Esophagus muscularis mucosa (tissue), 4 donors: Measurements from ENCODE around the gene BCAS1. TPM values are rescaled to one million over a fixed set of nuclear protein-coding genes. Genes with fewer than 3 reads are reported as not detected.

Source experiments
- DNase-seq: peaks from one replicate; pipeline ENCODE4 v3.0.0-alpha.2; 2017; ENCODE audit errors: extremely low spot score
- H3K27ac ChIP-seq, 4 donors: fragments of 200-600 bp; sonication (generic); replicated peaks in 1 of 4; 1 replicate in 3 of 4; 2 replicates in 1 of 4; pipeline ENCODE4 v1.5.1; 2016 to 2019; ENCODE audit warnings: mild to moderate bottlenecking in 1 of 4
- H3K27me3 ChIP-seq, 4 donors: fragments of 200-600 bp; sonication (generic); one replicate each; pipeline versions ENCODE4 v1.5.1 to v1.6.0; 2016 to 2019
- H3K36me3 ChIP-seq, 4 donors: fragments of 200-600 bp; sonication (generic); one replicate each; pipeline ENCODE4 v1.5.1; 2016 to 2019
- H3K4me1 ChIP-seq, 4 donors: fragments of 200-600 bp; sonication (generic); one replicate each; pipeline ENCODE4 v1.5.1; 2016 to 2019
- H3K4me3 ChIP-seq, 4 donors: fragments of 200-600 bp; sonication (generic); 1 replicate in 2 of 4; 2 replicates in 2 of 4; pipeline ENCODE4 v1.5.1; 2016 to 2019; ENCODE audit warnings: mild to moderate bottlenecking in 4 of 4, moderate library complexity in 1 of 4
- H3K9me3 ChIP-seq, 4 donors: fragments of 200-600 bp; sonication (generic); 1 replicate in 3 of 4; 2 replicates in 1 of 4; pipeline ENCODE4 v1.5.1; 2016 to 2019
- CTCF ChIP-seq, 3 experiments: fragments of 200-600 bp in 2 of 3; fragments of 450-650 bp in 1 of 3; sonication (generic) in 2 of 3; IDR thresholded peaks; one replicate each; pipeline ENCODE4 v1.5.1; 2017 to 2019; ENCODE audit warnings: antibody characterized with exemption in 3 of 3, mild to moderate bottlenecking in 2 of 3, moderate library complexity in 1 of 3
- EP300 ChIP-seq: sonication (generic); formaldehyde crosslinking; IDR thresholded peaks from one replicate; pipeline ENCODE4 v1.6.1; 2017; ENCODE audit warnings: antibody characterized with exemption
- POLR2A ChIP-seq: fragments of 450-650 bp; IDR thresholded peaks from one replicate; pipeline ENCODE4 v1.6.1; 2017; ENCODE audit warnings: antibody characterized with exemption, moderate library complexity, mild to moderate bottlenecking, low read depth
- POLR2AphosphoS5 ChIP-seq, 2 donors: sonication (generic); formaldehyde crosslinking; IDR thresholded peaks; one replicate each; pipeline ENCODE4 v1.6.1; 2017; ENCODE audit warnings: antibody characterized with exemption in 2 of 2
- WGBS: methylation state at CpG from one replicate; pipeline ENCODE4 v1.1.5; 2018; 5-methylcytosine and 5-hydroxymethylcytosine counted together
- intact Hi-C: fragments of 100-400 bp; cut with DNase I; formaldehyde crosslinking; loops from one replicate; pipeline ENCODE4 v1.15.1; 2023
- total RNA-seq, 4 donors: library from RNA; depleted of rRNA; stranded (reverse); fragments of >200 nt; gene quantifications; one replicate each; pipeline versions ENCODE4 v1.1.0 to v1.2.1, GENCODE V29; 2016

Gene BCAS1
- total RNA-seq, 4 donors from 2014 or later: 0.13 to 0.46 TPM; not detected in 2

DNA sequence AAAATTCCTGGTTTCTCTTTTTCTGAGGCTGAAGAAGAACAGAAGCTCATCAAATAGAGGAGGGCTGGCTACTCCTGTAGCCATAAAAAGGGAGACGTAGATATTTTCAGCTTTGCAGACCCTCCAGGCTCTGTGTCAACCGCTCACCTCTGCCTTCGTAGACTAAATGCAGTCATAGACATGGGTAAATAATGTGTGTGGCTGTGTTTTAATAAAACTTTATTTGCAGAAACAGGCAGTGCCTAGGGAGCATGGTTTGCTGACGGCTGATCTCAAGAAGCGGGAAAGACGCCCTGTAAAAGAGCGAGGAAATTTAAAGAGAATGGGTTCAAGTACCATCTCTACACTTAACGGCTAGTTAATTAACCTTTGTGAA is 171.8 kb downstream of the BCAS1 start:
- intact Hi-C loops: no loop called here

DNA sequence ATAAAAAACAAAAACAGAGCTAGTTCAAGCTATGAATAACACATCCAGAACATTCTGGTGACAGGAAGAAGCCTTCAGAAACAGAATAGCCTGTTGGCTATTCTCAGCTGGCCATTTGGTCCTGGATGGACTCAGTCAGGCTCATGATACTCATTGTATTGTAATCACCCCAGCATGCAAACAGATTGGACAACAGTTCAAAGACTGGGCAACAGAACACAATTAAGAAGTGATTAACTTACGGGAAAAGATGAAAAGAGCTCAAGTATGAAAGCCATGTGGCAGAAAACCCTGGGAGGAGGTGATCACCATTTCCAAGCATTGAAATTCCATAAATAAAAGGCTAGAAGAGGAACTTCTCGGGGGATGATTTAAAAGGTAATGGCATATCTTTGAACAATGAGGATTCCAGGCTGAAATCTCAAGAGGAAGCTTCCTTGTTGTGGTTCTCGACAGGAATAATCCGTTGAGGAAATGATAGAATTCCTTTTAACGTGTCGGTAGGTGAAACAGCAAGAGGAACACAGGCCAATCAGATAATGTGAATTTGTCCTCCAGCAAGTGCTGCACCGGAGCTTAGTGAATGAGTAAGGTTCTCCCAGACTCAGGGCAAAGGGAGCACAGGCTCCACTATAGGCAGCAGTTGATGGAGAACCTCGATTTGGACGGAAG is 172.4 kb downstream of the BCAS1 start:
- no peaks in the 10 kb centered on the region for H3K27me3 ChIP-seq
- intact Hi-C loops: no loop called here
- no peaks in the 10 kb centered on the region for H3K36me3 ChIP-seq
- no peaks in the 10 kb centered on the region for H3K9me3 ChIP-seq
- H3K4me3 ChIP-seq: no peak overlapping the region
- DNase-seq: no peak
- no peak overlapping the region for H3K27ac ChIP-seq
- WGBS: 83% methylated on average over 9 of the region's 9 CpGs
- peaks cover 31 to 37% (median 34%) of the 10 kb centered on the region in 4 donors for H3K4me1 ChIP-seq
- TF ChIP-seq POLR2AphosphoS5 (IDR thresholded peaks at IDR 0.05): peak in 1 of 2 donors; percentile 39
- TF ChIP-seq EP300: no peak
- no peak for TF ChIP-seq CTCF (IDR thresholded peaks at IDR 0.05)
- TF ChIP-seq POLR2A: no peak

More for the DNA sequence above, 171.8 kb downstream of the BCAS1 start:
- DNase-seq: no peak
- H3K4me1 ChIP-seq: peaks cover 31 to 37% (median 34%) of the 10 kb centered on the region in 4 donors
- no peaks in the 10 kb centered on the region for H3K36me3 ChIP-seq
- TF ChIP-seq CTCF (IDR thresholded peaks at IDR 0.05) (no peak), EP300 (no peak), POLR2AphosphoS5 (IDR thresholded peaks at IDR 0.05) (no peak), POLR2A (no peak)
- H3K4me3 ChIP-seq: no peak overlapping the region
- H3K27ac ChIP-seq: no peak overlapping the region
- 98% methylated on average over 8 of the region's 8 CpGs for WGBS
- H3K27me3 ChIP-seq: no peaks in the 10 kb centered on the region
- H3K9me3 ChIP-seq: no peaks in the 10 kb centered on the region

DNA sequence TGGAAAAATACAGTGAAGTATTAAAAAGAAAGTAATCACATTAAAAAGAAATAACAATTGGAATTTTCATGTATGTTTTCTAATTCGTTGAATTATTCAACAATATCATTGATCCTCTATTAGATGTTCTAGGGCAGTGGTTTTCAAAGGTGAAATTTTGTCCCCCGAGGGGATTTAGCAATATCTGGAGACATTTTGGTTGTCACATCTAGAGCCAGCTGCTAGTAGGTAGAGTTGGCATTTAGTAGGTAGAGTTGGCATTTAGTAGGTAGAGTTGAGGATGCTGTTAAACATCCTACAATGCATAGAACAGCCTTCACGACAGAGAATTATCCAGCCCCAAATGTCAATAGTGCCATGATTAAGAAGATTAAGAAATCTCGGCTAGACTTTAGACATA is 173.7 kb downstream of the BCAS1 start:
- H3K36me3 ChIP-seq: no peaks in the 10 kb centered on the region
- 92% methylated on average over 4 of the region's 4 CpGs for WGBS
- no peaks in the 10 kb centered on the region for H3K27me3 ChIP-seq
- peaks cover 27 to 31% (median 27%) of the 10 kb centered on the region in 4 donors for H3K4me1 ChIP-seq
- no peaks in the 10 kb centered on the region for H3K9me3 ChIP-seq
- no peak overlapping the region for H3K4me3 ChIP-seq
- TF ChIP-seq POLR2A (no peak), EP300 (no peak), POLR2AphosphoS5 (IDR thresholded peaks at IDR 0.05) (no peak), CTCF (IDR thresholded peaks at IDR 0.05) (no peak)
- intact Hi-C loops: no loop called here
- no peak for DNase-seq
- H3K27ac ChIP-seq: no peak overlapping the region

GRCh38 chr20:53896041-53896440 is 174.4 kb downstream of the BCAS1 start:
- Histone ChIP-seq H3K4me3 (no peak overlapping the region), H3K36me3 (no peaks in the 10 kb centered on the region), H3K27ac (no peak overlapping the region), H3K9me3 (peaks cover 0 to 4% (median 0%) of the 10 kb centered on the region in 4 donors), H3K27me3 (no peaks in the 10 kb centered on the region), H3K4me1 (peaks cover 21 to 25% (median 21%) of the 10 kb centered on the region in 4 donors)
- no peak for DNase-seq
- 97% methylated on average over 7 of the region's 7 CpGs for WGBS
- TF ChIP-seq POLR2AphosphoS5 (IDR thresholded peaks at IDR 0.05): no peak
- no peak for TF ChIP-seq EP300
- no peak for TF ChIP-seq POLR2A
- no peak for TF ChIP-seq CTCF (IDR thresholded peaks at IDR 0.05)
- intact Hi-C loops: no loop called here

- Histone ChIP-seq H3K36me3 (no peaks in the 10 kb centered on the region), H3K9me3 (peaks cover 0 to 4% (median 0%) of the 10 kb centered on the region in 4 donors), H3K4me3 (no peak overlapping the region), H3K27me3 (no peaks in the 10 kb centered on the region), H3K4me1 (peaks cover 14 to 19% (median 16%) of the 10 kb centered on the region in 4 donors), H3K27ac (no peak overlapping the region)
- DNase-seq: no peak
- TF ChIP-seq EP300 (no peak), POLR2A (no peak), POLR2AphosphoS5 (IDR thresholded peaks at IDR 0.05) (no peak), CTCF (IDR thresholded peaks at IDR 0.05) (no peak)
- intact Hi-C loops: no loop called here
- 96% methylated on average over 4 of the region's 4 CpGs for WGBS
Measured at GRCh38 chr20:53895385-53895755, 175.0 kb downstream of the BCAS1 start.
